HG02759 (cell line): ENCODE data around the gene BAIAP2L2.
"Not testable (repeated sequence)": the region's sequence is repeated elsewhere in the genome, so short reads cannot be mapped to it uniquely, and the experiment has no call there.

ENCODE experiments used
- ATAC-seq: cut with Tn5 transposase; IDR thresholded peaks from one replicate; pipeline ENCODE4 v1.9.1; 2021; ENCODE audit warnings: mild to moderate bottlenecking, moderate library complexity; ENCODE audit not compliant: unreplicated experiment

BAIAP2L2 gene

DNA sequence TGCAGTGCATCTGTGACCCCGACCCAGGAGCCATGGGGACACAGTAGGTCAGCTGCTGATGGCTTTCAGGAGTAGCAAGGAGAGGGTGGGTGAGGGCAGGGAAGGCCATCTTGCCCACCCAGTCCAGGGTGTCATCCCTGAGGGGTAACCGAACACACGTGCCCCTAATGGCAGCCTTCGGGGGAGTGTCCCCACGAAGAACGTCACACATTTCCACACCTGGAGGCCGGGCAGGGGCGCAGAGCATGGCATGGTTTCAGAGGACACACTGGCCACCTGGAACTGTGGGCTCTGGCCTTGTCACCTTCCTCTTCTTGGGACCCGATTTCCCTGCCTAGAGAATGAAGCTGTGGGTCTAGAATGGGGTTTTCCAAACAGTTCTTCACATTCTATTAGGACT is 19.4 kb upstream of the BAIAP2L2 start:
- ATAC-seq: no peak

DNA sequence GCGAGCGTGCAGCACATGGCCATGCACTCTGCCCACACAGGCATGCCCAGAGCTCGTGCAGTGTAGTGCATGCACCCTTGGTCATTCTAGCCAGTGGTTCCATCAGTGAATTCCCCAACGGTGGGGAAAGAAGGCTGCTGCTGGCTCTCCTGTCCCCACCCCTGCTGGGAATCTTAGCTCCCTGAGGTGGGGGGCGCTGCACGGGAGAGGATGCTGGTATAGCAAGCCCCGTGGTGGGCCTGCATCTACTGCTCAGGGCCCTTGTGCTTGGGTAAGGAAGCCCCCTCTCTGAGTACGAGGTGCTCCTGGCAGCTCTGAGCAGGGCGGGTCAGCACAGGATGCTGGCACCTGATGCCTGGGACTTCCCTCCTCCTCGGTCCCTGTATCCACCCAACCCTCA is 18.5 kb upstream of the BAIAP2L2 start:
- no peak for ATAC-seq

- no peak for ATAC-seq
These were observed 17.4 kb upstream of the BAIAP2L2 start for GRCh38 chr22:38127869-38128268.

GRCh38 chr22:38126928-38127668 is 16.6 kb upstream of the BAIAP2L2 start:
- no peak for ATAC-seq

DNA sequence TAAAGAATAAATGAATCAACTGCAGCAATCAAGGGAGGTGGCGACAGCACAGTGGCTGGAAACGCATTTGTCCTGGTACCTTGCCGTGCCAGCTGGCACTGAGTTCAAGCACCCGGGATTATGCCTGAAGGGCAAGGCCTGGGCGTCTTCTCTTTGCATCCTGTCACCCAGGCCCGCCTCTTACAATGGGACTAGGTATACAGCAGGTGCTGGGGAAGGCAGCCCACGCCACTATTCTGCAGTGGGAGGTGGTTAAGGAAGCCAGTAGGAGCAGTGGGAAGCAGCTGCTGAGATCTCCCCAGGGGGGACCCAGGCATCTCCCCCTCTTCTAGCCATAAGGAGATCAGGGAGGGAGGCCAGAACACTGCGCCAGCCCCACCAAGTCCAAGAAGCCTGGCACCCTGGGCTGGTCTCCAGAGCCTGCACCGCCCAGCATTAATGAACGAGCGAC is 15.3 kb upstream of the BAIAP2L2 start:
- ATAC-seq: no peak

DNA sequence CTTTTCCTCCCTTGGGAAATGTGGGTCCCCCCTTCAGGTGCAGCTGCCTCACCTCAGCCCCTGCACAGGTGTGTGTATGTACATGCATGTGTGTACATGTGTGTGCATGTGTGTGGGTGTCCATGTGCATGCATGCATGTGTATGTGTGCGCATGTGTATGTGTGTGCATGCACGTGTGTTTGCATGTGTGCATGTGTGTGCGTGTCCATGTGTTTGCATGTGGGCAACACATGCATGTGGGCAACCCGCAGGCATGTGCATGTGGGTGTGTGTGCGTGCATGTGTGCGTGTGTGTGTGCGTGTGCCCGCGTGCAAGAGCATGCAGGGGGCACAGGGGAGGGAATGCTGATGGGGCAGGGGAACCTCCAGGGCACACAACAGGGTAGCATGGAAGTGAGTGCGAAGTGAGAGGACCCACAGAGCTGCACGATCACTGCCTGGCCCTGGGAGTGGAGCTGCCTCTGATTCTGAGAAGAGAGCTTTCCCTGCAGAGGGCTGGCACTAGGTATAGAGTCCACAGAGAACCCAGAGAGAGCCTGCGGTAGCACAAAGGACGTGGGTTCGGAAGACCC is 14.6 kb upstream of the BAIAP2L2 start:
- no peak for ATAC-seq

- ATAC-seq: no peak
These were observed 13.9 kb upstream of the BAIAP2L2 start for GRCh38 chr22:38124236-38124974.

DNA sequence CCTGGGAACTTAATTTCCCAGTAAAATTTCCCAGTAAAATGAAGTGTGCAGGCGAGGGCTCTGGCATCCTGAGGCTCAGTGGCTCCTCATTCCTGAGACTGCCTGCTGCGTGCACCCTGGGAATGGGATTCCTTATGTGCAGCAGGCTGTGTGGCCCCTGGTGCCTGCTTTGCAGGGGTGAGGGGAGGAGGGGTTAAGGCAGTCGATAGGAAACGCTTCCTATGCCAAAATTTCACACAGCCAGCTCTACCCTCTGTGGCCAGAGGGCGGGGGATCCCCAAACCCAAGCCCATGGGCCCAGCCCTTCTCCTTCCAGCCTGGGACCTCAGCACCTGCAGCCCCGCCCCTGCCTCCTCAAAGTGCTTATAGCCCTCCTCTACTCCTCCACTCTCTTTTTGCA is 12.1 kb upstream of the BAIAP2L2 start:
- ATAC-seq: no peak

DNA sequence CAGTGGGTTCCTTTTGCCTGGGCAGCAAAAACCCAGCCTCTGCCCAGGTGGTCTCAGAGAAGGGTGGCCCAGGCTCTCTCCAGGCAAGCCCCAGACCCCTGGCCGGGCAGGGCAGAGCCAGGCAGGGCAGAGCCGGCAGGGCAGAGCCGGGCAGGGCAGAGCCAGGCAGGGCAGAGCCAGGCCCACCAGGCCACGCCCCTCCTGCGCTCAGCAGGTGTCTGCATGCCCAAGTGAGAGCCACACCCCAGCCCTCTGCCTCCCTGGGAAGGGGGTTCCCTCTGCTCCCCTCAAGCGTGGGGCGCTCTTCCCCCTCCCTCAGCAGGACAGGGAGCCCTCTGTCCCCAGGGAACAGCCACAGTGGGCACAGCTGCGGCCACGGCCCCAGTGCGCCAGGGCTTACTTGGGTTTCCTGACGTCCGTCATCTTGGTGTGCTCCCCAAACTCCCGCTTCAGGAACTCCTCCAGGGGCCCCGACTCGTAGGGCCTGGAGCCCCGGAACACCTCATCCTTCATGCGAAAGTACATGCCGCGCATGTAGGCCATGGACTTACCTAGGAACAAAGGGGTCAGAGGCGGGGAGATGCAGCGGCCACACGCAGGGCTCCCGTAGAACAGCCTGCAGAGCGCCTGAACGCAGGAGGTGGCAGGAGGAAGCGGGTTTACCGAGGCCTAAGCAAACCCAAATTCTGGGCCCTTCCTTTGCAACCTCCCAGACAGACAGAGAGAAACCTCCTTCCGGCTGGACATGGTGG is 10.1 kb upstream of the BAIAP2L2 start:
- ATAC-seq: no peak

DNA sequence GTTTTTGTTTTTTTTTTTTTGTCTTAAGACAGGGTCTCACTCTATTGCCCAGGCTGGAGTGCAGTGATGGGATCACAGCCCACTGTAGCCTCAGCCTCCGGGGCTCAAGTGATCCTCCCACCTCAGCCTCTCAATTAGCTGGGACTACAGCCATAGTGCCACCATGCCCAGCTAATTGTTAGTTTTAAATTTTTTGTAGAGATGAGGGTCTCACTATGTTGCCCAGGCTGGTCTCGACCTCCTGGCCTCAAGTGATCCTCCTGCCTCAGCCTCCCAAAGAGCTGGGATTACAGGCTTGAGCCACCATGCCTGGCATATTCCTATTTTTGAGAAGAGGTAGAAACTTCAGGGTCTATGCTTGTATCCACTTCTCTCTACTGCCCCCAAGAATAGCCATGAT is 8.3 kb upstream of the BAIAP2L2 start:
- ATAC-seq: not testable (repeated sequence)

- ATAC-seq: no peak
These were observed 7.7 kb upstream of the BAIAP2L2 start for GRCh38 chr22:38118182-38118581.

DNA sequence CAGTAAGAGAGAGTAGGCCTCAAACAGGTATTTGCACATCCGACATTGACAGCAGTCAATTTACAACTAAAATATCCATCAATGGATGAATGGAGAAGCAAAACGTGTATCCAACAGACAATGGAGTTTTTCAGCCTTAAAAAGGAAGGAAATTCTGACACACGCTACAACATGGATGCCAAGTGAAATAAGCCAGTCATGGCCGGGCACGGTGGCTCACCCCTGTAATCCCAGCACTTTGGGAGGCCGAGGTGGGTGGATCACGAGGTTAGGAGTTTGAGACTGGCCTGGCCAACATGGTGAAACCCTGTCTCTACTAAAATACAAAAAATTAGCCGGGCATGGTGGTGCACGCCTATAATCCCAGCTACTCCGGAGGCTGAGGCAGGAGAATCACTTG is 7.1 kb upstream of the BAIAP2L2 start:
- ATAC-seq: not testable (repeated sequence)

- ATAC-seq: no peak
These were observed 5.1 kb upstream of the BAIAP2L2 start for GRCh38 chr22:38115423-38116205.

- ATAC-seq: no peak
These were observed 4.3 kb upstream of the BAIAP2L2 start for GRCh38 chr22:38114484-38115398.

DNA sequence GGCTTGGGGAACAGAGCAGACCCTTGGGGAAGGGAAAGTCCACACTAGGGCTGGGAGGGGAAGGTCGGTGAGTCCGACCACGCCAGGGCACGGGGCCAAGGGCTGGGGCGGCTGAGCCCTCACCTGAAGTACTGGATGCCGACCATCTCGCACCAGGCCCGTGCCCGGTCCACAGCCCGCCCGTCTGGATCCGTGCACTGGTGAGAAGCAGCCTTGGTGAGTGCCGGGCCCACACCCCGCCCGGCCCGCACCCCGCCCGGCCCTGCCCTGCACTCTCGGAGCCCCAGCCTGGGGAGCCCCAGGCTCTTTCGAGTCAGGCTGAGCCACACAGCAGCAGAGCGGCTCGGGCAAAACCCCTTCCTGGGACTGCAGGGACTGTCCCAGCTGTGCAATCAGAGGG is 1.9 kb upstream of the BAIAP2L2 start:
- no peak for ATAC-seq

GRCh38 chr22:38111925-38112355 is 1.5 kb upstream of the BAIAP2L2 start:
- no peak for ATAC-seq

DNA sequence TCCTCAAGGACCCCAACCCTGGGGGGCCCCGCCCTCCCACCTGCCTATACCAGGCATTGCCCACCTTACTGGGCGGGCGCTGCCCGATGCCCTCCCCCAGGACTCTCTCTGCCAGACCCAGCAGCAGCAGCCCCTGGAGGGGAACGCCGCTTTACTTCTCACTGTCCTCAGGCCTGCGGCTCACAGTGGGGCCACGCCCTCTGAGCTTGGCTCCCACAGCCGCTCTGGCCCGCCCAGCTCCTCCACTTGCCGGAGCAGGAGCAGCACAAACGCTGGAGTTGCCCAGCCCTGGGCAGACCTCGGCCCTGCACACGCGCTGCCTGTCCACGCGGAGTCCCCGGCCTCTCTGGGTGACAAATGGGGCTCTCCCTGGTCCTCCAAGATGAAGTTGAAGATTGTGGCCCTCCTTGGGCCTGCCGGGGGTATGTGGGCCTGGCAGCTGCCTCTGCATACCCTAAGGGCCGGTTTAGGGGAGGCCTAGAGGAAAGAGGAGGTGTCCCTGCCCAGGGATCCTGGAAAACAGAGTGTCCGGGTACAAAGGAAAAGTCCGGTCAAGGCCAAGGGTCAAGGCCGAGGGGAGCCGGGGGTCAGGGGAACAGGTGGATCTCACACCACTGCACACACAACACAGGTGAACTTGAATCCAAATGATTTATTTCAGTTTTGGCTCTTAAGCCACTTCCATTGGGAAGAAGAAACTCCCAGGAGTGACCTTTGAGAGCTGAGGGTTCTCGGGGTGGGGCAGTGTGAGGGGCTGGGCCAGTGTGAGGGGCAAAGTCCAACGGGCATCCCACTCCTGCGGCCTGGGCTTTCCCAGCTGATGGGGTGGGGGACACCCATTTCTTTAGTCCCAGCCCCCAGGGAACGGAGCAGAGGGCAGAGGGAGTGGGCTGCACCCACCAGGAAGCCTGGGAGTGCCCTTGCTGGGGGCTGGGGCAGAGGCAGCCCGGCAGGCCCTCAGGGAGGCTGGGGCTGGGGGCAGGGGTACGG is 674 bp upstream of the BAIAP2L2 start:
- no peak for ATAC-seq

GRCh38 chr22:38109371-38110001 is 998 bp downstream of the BAIAP2L2 start:
- ATAC-seq: no peak
